HG03108 (cell line): Measurements from ENCODE around the gene CHCHD10.

Source experiments
- ATAC-seq: cut with Tn5 transposase; IDR thresholded peaks from one replicate; pipeline ENCODE4 v1.9.1; 2021; ENCODE audit warnings: moderate library complexity; ENCODE audit not compliant: unreplicated experiment

Gene CHCHD10

DNA sequence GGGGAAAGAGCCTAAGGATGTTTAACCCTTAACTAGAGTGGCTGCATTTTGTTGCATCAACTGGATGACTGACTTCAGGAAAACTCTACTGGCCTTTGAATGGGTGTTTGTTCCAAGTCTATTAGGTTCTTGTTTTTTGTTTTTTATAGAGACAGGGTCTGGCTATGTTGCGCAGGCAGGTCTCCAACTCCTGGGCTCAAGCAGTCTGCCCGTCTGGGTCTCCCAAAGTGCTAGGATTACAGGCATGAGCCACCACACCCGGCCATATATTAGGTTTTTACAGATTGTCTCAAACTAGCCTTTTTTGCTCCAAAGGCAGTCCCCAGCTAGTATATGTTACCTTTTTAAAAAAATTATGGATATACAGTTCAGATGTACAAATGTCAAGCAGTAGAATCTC, 20.1 kb upstream of the CHCHD10 start:
- ATAC-seq, result no peak

DNA sequence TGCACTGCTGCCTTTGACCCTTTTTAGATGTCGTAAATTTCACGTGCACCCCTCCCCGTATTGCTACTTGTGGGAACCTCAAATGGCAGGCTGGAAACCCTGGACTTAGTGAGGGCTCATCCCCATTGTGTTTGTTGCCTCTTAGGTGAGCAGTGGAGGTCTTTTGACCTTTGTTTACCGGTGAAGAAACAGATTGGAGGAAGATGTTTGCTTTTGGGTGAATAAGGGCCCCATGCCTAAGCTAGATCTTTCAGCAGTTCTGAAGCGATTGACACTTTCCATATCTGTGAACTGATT, 19.8 kb upstream of the CHCHD10 start:
- ATAC-seq, result no peak

DNA sequence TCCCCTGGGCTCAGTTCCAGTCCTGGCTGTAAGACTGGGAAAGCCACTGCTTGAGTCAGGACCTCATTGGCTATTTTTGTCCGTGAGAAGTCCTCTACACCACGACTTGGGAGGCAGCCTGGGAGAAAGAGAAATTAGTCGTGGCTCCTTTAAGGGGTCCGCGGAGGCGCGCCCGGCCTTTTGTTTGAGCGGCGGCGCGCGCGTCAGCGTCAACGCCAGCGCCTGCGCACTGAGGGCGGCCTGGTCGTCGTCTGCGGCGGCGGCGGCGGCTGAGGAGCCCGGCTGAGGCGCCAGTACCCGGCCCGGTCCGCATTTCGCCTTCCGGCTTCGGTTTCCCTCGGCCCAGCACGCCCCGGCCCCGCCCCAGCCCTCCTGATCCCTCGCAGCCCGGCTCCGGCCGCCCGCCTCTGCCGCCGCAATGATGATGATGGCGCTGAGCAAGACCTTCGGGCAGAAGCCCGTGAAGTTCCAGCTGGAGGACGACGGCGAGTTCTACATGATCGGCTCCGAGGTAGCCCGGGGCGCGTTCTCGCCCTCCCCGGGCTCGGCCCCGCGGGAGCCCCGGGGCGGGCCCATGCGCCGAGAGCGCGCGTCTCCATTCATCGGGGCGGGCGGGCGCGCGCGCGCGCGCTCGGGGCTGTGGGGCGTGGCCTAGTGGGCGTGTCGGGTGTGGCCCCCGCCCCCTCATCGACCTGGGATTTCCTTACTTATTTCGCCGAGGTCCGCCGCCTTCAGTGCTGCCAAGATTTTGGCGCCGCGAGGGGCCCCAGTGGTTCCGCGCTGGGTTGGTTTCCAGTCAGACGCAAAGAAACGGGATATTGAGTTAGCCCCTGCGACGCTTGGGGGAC, 19.2 kb upstream of the CHCHD10 start, which contains the start of gene SMARCB1:
TSS of gene SMARCB1 (plus strand) at position 215 of the 848 bp plus-strand sequence. CDS start at position 419, 204 bp downstream.
- ATAC-seq, result peak; percentile 59

DNA sequence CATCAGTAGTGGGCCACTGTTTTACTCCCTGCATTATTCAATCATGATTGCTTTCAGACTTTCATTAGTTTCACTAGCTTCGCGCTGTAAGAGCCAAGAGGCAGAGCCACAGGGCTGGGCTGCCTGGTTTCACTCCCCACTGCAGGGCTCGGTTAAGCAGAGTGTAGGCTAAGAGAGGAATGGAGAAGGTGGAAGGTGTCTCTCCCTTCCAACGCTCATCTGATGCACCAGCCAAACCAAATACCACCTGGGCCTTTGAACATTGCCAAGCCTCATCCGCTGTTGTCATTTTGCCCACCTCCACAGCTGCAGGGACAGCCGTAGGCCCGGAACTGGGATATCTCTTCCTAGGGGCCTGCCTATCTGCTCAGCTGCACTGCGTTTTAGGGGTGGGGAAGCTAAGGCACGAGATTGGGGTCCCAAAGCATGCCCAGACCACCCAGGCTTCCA, 18.5 kb upstream of the CHCHD10 start:
- no peak for ATAC-seq

DNA sequence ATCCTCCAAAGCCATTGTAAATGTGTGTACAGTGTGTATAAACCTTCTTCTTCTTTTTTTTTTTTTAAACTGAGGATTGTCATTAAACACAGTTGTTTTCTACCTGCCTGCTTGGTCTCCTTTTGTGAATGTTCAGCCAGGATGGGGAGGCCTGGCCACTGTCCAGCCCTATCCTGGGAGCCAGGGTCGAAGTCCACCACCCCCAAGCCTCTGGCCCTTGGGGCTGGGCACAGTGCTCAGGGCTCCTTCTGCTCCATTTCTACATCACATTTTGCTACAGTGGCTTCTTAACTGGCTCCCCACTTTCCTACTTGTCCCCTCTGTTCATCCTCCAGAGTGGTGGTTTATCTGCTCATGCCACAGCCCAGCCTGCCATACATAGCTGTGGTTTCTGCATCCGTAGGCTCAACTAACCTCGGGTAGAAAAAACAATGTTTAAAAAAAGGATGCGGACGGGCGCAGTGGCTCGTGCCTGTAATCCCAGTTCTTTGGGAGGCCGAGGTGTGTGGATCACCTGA, 16.5 kb upstream of the CHCHD10 start:
- no peak for ATAC-seq

DNA sequence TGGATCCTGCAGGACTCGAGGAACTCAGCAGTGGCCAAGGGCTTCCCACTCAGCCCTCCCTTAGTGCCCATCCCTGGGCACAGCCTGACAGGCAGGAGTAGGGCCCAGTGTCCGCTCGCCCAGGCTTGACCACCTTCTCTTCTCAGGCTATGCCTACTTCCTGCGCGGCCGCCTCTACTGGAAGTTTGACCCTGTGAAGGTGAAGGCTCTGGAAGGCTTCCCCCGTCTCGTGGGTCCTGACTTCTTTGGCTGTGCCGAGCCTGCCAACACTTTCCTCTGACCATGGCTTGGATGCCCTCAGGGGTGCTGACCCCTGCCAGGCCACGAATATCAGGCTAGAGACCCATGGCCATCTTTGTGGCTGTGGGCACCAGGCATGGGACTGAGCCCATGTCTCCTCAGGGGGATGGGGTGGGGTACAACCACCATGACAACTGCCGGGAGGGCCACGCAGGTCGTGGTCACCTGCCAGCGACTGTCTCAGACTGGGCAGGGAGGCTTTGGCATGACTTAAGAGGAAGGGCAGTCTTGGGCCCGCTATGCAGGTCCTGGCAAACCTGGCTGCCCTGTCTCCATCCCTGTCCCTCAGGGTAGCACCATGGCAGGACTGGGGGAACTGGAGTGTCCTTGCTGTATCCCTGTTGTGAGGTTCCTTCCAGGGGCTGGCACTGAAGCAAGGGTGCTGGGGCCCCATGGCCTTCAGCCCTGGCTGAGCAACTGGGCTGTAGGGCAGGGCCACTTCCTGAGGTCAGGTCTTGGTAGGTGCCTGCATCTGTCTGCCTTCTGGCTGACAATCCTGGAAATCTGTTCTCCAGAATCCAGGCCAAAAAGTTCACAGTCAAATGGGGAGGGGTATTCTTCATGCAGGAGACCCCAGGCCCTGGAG, 15.7 kb upstream of the CHCHD10 start:
- no peak for ATAC-seq

DNA sequence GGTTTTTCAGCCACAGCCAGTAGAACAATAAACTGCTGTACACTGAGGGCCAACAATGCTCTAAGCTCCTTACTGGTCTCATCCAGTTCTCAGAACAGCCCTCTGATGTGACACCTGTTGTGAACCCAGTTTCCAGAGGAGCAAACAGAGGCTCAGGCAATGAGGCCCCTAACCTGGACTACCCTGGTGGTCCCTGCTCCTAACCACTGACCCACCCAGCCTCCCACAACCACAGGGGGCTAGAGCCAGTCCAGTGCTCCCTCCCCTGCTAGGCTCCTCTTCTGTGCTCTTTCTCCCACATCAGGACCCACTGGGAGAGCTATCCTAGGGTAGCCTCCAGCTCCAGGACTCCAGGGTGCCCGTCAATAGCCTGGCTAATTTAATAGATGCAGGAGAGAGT, 14.9 kb upstream of the CHCHD10 start:
- ATAC-seq, result no peak

DNA sequence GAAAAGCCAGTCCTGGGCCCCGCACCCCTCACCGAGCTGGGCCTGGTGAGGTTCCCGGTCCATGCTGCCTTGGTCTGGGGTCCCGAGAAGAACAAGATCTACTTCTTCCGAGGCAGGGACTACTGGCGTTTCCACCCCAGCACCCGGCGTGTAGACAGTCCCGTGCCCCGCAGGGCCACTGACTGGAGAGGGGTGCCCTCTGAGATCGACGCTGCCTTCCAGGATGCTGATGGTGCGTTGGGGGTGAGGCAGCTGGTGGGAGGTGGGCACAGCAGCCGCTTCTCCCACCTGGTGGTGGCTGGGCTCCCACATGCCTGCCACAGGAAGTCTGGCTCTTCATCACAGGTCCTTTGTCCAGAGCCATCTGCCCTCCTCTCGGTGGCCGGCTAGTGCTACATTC, 14.5 kb upstream of the CHCHD10 start:
- no peak for ATAC-seq

DNA sequence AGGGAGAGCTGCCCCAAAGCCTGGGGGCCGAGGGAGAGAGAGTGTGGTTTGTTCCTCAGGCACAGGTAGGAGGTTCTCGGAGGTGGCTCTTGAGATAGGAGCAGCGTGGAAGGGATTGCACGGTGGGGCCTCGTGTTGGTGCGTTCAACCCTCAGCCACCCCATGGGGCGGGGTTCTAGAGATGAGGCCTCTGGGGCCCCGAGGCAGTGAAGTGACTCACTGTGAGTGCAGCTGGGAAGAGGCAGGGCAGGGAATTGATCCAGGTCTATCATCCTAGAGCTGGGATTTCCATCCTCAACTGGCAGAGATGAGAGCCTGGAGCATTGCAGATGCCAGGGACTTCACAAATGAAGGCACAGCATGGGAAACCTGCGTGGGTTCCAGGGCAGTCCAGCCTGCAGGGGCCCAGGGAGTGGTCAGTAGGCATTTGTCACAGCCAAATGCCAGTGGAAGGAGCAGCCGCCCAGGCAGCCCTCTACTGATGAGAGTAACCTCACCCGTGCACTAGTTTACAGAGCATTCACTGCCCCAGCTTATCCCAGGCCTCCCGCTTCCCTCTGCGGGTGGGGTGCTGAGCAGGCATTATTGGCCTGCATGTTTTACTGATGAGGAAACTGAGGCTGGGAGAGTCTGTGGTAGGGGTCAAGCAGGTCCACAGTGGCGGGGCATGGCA, 13.9 kb upstream of the CHCHD10 start:
- no peak for ATAC-seq

DNA sequence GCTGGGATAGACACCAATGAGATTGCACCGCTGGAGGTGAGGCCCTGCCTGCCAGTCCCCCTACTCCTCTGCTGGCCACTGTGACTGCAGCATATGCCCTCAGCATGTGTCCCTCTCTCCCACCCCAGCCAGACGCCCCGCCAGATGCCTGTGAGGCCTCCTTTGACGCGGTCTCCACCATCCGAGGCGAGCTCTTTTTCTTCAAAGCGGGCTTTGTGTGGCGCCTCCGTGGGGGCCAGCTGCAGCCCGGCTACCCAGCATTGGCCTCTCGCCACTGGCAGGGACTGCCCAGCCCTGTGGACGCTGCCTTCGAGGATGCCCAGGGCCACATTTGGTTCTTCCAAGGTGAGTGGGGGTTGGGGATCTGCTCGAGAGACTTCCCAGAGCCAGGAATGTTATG, 13.3 kb upstream of the CHCHD10 start:
- no peak for ATAC-seq

DNA sequence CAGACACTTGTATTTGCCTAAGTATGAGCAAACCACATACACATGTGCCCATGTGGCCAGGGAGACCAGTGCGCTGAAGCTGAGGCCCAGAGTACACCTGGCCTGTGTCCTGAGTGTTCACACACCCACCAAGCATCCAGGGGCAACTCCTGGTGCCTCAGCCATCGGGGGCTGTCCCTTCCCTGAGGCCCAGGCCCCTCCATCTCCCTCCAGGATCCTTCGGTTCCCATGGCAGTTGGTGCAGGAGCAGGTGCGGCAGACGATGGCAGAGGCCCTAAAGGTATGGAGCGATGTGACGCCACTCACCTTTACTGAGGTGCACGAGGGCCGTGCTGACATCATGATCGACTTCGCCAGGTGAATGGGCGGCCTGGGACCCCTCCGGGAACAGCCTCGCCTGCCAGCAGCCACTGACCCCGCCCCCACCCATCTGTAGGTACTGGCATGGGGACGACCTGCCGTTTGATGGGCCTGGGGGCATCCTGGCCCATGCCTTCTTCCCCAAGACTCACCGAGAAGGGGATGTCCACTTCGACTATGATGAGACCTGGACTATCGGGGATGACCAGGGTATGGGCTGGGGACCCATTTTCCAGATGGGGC, 12.5 kb upstream of the CHCHD10 start:
- ATAC-seq, result no peak

DNA sequence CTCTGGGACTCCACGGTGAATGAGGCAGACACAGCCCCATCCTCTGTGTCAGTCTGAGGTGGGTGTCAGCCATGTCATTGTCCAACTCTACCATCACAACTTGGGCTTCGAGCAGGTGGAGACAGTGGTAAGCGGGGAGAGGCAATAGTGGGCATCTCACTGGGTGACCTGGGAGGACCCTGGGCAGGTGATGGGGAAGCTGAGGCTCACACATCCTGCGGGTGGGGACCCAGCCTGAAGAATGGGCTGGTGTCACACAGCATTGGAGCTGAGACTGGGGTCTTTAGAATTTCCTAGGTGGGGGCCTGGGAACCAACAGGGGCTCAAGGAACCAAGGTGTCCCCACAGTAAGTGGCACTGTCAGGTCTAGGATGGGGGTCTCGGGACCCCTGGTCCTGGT, 12.0 kb upstream of the CHCHD10 start:
- ATAC-seq, result no peak

DNA sequence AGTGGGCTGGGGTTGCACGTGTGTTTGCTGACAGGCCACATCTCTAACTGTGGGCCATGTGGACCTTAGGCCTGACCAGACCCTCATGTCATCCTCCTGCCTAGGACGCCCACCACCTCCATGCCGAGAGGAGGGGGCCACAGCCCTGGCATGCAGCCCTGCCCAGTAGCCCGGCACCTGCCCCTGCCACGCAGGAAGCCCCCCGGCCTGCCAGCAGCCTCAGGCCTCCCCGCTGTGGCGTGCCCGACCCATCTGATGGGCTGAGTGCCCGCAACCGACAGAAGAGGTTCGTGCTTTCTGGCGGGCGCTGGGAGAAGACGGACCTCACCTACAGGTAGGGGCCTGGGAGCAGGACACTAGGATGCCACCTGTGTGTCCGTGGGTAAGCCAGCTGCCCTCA, 11.3 kb upstream of the CHCHD10 start:
- ATAC-seq, result no peak

DNA sequence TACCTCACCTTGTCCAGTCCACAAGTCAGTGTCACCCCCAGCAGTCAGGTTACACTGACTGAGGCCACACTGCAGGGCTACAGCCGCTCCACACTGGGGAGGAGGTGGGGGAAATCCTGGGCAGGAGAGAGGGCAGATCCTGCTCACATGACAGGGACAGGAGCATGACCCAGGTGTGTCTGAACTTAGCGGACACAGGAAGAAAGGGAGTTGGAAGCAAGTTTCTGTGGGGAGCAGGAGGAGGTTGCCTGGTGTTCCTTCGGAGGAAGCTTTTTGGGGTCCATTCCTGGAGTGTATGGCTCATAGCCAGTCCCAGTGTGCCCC, 10.8 kb upstream of the CHCHD10 start:
- no peak for ATAC-seq

DNA sequence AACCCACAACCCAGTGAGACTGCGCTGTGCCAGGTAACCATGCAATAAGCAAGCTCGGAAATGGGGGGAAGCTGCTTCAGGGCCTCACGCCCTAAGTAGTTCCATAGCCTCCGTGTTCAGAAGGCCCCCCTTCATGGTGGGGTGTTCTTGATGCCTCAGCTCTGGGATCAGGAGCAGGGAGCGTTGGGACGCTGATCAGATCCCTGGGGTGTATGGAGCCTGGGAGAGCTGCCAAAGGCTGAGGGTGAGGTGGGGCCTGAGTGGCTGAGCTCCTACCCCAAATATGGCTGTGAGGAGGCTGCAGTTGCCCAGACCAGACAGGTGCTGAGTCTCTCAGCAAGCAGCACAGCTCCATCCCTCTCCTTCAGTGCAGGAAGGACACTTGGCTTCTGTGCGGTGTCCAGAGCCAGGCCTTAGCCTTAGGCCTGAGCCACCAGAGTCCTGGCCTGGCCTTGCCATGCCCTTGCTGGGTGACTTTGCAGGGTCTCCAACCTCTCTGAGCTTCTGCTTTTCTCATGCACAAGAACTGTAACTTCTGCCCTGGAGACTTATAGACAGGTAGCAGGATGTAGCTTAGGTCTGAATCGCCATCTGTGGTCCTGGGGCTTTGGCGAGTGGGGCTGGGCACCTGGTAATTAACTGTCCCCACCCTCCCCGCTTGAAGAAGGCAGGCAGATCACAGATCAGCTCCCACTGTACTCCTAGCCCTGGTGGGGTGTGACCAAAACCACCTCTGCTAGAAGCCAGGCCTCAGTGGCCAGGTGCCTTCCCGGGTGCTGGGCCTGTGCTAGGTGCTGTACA, 10.2 kb upstream of the CHCHD10 start:
- ATAC-seq, result no peak

DNA sequence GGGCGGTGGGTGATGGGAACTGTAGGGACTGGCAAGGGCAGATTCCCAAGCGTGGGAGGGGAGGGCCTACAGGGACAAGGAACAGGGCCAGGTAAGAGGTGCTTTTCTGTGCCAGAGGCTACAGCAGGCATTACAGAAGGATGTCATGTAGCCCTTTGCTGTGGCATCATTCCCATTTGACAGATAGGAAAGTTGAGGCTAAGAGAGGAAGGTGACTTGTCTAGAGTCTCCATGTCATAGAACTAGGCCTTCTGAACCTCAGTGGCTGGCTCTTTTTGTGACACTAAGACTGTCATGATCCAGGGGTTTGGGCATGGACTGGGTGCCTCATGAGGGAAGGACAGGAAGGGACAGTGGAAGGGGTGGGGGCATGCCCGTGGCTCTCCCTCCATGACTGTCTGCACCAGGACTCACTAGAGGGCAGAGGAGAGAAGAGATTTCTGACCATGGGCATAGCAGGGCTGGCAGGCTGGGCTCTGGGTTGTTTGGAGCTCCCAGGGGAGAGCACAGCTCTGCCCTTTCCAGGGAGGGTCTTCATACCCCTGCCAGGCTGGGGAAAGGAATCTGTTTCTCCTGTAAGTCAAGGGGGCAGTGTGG, 8.1 kb upstream of the CHCHD10 start:
- ATAC-seq, result no peak

DNA sequence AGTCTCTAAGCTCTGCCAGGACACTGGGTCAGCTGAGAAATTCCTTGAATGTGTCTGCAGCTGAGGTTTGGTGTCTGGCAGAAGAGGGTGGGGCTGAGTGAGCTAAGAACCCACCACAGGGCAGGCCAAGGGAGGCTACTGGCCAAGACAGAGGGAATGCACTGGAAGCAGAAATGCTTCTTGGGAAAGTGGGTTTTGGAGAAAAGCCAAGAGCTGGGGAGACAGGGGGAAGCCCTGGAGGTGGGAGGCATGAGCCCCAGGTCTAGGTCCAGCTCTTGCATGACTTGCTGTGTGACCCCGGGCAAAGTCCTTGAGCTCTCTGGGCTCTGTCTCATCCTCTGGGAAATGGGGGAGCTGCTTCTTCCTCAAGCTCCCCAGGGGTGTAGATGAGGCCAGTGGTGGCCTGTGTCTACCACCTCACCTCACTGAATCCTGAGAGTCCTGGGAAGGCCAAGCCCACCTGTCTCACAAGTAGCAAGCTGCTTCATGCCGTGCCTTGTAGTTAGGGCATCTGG, 7.2 kb upstream of the CHCHD10 start:
- ATAC-seq, result no peak

DNA sequence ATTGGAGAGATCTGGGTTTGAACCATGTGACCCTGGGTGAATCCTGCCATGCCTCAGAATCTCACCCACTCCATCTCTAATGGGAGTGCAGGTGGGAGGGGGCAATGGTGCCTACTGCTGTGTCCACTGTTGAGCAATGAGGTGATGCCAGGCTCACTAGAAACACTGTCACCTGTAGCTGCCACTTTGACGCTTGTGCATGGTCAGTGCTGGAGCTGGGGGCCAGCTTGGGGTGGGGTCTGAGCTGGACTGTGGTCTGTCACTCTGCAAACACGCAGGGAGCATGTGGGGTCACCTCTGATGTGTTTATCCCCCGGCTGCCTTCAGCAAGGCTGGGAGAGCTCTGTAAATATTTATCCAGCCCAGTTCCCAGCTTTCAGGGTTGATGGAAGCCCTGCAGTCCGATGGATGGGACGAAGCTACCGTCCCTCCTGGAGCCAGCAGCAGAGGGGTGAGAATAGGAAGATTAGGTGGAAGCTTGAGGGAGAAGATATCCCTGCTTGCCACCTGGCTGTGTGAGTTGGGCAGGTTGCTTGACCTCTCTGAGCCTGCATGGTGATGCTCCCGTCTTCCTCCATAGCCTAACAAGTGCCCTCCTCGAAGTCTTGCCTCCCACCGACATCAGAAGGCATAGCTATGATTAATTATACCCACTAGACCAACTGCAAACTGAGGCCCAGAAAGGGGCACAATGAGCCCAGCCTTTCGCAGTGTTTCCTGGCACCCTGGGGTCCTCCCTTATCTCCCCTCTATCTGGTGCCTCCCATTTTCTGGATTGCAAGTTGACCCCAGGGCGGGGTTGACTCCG, 6.5 kb upstream of the CHCHD10 start:
- ATAC-seq, result no peak
